Ovary (tissue), 9 donors: Measurements from ENCODE around the gene CCDC60. TPM values are rescaled to one million over a fixed set of nuclear protein-coding genes. Genes with fewer than 3 reads are reported as not detected.

Experiments
- DNase-seq, 5 donors: peaks; one replicate each; pipeline ENCODE4 v3.0.0-alpha.2; 2019 to 2020
- H3K27ac ChIP-seq, 2 donors: fragments of 200-600 bp; one replicate each; pipeline versions ENCODE4 v1.5.1 to v1.8.0; 2019 to 2022
- H3K27me3 ChIP-seq: fragments of 200-600 bp; one replicate; pipeline ENCODE4 v1.8.0; 2022
- H3K36me3 ChIP-seq: fragments of 200-600 bp; sonication (generic); one replicate; pipeline ENCODE4 v1.5.1; 2019
- H3K4me1 ChIP-seq: one replicate; pipeline ENCODE4 v1.8.1; 2013; ENCODE audit warnings: mild to moderate bottlenecking, moderate library complexity; ENCODE audit not compliant: insufficient read depth
- H3K4me3 ChIP-seq: fragments of 200-600 bp; sonication (generic); one replicate; pipeline ENCODE4 v1.5.1; 2017
- H3K9me3 ChIP-seq, 2 donors: fragments of 200-600 bp in 1 of 2; sonication (generic) in 1 of 2; one replicate each; pipeline versions ENCODE4 v1.5.1 to v1.8.1; 2013 to 2019; ENCODE audit warnings: mild to moderate bottlenecking in 1 of 2, moderate library complexity in 1 of 2
- CTCF ChIP-seq, 3 donors: fragments of 450-650 bp in 2 of 3; fragments of 200-600 bp in 1 of 3; IDR thresholded peaks; one replicate each; pipeline versions ENCODE4 v1.5.1 to v1.8.0; 2016 to 2022; ENCODE audit warnings: antibody characterized with exemption in 3 of 3, mild to moderate bottlenecking in 1 of 3
- EP300 ChIP-seq: sonication (generic); formaldehyde crosslinking; IDR thresholded peaks from one replicate; pipeline ENCODE4 v1.6.1; 2017; ENCODE audit warnings: antibody characterized with exemption
- POLR2A ChIP-seq: fragments of 450-650 bp; IDR thresholded peaks from one replicate; pipeline ENCODE4 v1.6.1; 2017; ENCODE audit warnings: antibody characterized with exemption, mild to moderate bottlenecking, moderate library complexity
- WGBS, 3 donors: extraction: QIAGEN DNeasy Blood & Tissue Kit in 1 of 3; methylation state at CpG; one replicate each; pipeline versions ENCODE4 v1.1.5 to v1.1.7; 2013 to 2017; 5-methylcytosine and 5-hydroxymethylcytosine counted together
- intact Hi-C, 4 donors: fragments of 100-400 bp; cut with DNase I; formaldehyde crosslinking; loops; one replicate each; pipeline versions ENCODE4 v1.11.0 to v1.15.1; 2022 to 2023
- polyA plus RNA-seq, 2 donors: library from polyadenylated mRNA; stranded (reverse); fragments of 200-250 nt in 1 of 2; fragments of 350-450 nt in 1 of 2; fragmentation: Illumina TruSeq in 1 of 2; extraction: RNeasy Lipid Tissue Mini Kit (QIAGEN cat#74804) in 1 of 2; gene quantifications; one replicate each; pipeline ENCODE4 v1.2.3, GENCODE V29; 2013 to 2014
- total RNA-seq, 7 donors: library from RNA; depleted of rRNA in 2 of 7; stranded (reverse); fragments of >200 nt in 2 of 7; fragmentation: NEBNext Ultra II Directional in 3 of 7; extraction: Animal tissue kit (Norgen Biotek cat#: 25700) in 3 of 7; gene quantifications; one replicate each; pipeline versions ENCODE4 v1.1.0 to v1.2.4, GENCODE V29; 2016 to 2023
- donor health status: DM: no; HTN: no; CAD: no; lungs with moderate emphysema.
- donor health status: DM: no; HTN: no; CAD: no.
- donor health status: Bipolar disorder and iron deficiency.
- donor health status: DM: yes; HTN: yes; CAD: no.
- donor health status: DM: no; HTN: no; CAD: no.
- donor health status: DM: yes; HTN: yes; CAD: no.

Gene CCDC60
- total and polyA plus RNA-seq, 9 donors = 0.32 to 9.1 (median 0.59) TPM; not detected in 3

DNA sequence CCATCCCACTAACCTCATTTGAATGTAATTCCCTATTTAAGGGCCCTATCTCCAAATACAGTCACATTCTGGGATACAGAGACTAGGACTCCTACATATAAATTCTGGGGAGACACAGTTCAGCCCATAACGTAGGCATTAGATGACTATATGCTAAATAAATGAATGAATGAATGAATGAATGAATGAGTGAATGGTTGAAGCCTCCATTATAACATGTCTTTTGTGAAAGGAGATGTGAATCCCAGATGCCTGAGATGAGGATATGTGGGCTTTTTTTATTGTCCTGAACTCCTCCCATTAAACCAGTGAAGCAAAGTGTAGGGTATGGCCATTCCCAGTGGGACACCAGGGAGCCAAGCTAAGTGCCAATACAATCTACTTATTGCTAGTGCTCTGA lies 238.6 kb downstream of the CCDC60 start:
- no peaks in the 10 kb centered on the region for H3K9me3 ChIP-seq
- WGBS, 3 donors = 90 to 95% (median 91%) methylated on average over 1 of the region's 1 CpG
- H3K27ac ChIP-seq = no peak overlapping the region
- H3K4me3 ChIP-seq = no peak overlapping the region
- TF ChIP-seq POLR2A = no peak
- no peak for TF ChIP-seq EP300
- TF ChIP-seq CTCF (IDR thresholded peaks at IDR 0.05) = no peak
- no peak for DNase-seq
- H3K36me3 ChIP-seq = no peaks in the 10 kb centered on the region
- no peaks in the 10 kb centered on the region for H3K4me1 ChIP-seq
- no peaks in the 10 kb centered on the region for H3K27me3 ChIP-seq
- intact Hi-C loops = no loop called here

DNA sequence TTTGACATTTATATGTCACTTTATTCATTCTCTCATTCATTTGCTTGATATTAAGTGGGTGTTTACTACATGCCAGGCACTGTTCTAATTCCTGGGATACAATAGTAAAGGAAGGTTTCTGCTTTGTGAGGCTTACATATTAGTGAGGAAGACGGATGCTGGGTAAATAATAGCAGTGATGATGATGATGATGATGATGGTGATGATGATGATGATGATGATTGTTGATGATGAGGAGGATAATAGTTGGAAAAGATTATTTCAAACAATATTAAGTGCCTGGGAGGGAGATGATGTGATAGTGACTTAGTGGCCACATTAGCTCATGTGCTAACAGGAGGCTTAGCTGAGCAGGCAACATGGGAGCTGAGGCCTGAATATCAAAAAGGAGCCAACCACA lies 239.7 kb downstream of the CCDC60 start:
- WGBS, 3 donors = 94 to 98% (median 94%) methylated on average over 1 of the region's 1 CpG
- H3K27me3 ChIP-seq = no peaks in the 10 kb centered on the region
- TF ChIP-seq EP300 = no peak
- TF ChIP-seq CTCF (IDR thresholded peaks at IDR 0.05) = no peak
- TF ChIP-seq POLR2A = no peak
- DNase-seq = no peak
- H3K9me3 ChIP-seq = no peaks in the 10 kb centered on the region
- no peak overlapping the region for H3K27ac ChIP-seq
- H3K4me1 ChIP-seq = no peaks in the 10 kb centered on the region
- intact Hi-C loops = no loop called here
- H3K4me3 ChIP-seq = no peak overlapping the region
- H3K36me3 ChIP-seq = no peaks in the 10 kb centered on the region

- intact Hi-C loops = no loop called here
- no peaks in the 10 kb centered on the region for H3K4me1 ChIP-seq
- no peak for DNase-seq
- no peak for TF ChIP-seq POLR2A
- no peak for TF ChIP-seq CTCF (IDR thresholded peaks at IDR 0.05)
- no peak for TF ChIP-seq EP300
- no peak overlapping the region for H3K4me3 ChIP-seq
- no peaks in the 10 kb centered on the region for H3K9me3 ChIP-seq
- H3K27ac ChIP-seq = no peak overlapping the region
- no peaks in the 10 kb centered on the region for H3K27me3 ChIP-seq
- H3K36me3 ChIP-seq = no peaks in the 10 kb centered on the region
- 27 to 53% (median 40%) methylated on average over 8 of the region's 8 CpGs for WGBS, 3 donors
Observed at GRCh38 chr12:119576118-119576810, 241.7 kb downstream of the CCDC60 start.

DNA sequence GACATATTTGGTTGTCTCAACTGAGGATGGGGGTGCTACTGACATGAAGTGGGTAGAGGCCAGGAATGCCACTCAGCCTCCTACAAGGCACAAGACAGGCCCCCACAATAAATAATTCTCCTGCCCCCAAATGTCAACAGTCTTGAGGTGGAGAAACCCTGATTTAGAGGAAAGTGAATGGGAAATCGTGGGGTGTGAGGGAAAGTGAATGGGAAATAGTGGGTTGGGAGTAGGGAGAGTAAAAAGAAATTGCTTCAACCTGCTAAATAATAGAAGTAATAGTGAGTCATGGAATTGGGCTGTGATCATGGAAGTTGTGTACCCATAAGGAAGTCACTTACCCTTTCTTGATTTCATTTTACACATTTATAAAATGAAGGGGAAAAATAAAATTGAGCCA lies 242.4 kb downstream of the CCDC60 start:
- TF ChIP-seq EP300 = no peak
- no peak for TF ChIP-seq POLR2A
- no peak for TF ChIP-seq CTCF (IDR thresholded peaks at IDR 0.05)
- no peak for DNase-seq
- intact Hi-C loops = no loop called here
- H3K4me1 ChIP-seq = no peaks in the 10 kb centered on the region
- no peaks in the 10 kb centered on the region for H3K27me3 ChIP-seq
- H3K4me3 ChIP-seq = no peak overlapping the region
- no peak overlapping the region for H3K27ac ChIP-seq
- H3K36me3 ChIP-seq = no peaks in the 10 kb centered on the region
- H3K9me3 ChIP-seq = no peaks in the 10 kb centered on the region
- WGBS, 3 donors = 69 to 81% (median 73%) methylated on average over 1 of the region's 1 CpG
